Stimulated activated effector memory CD8-positive, alpha-beta T cell treated with anti-CD3 and anti-CD28 coated beads, Interleukin-12 subunit alpha, Interleukin-12 subunit beta, amount 100 ng/mL, for 72 hours (primary cell): ENCODE results near the gene ZFAND3.
"Not testable (repeated sequence)": the region's sequence is repeated elsewhere in the genome, so short reads cannot be mapped to it uniquely, and the experiment has no call there.

Experiments used
- ATAC-seq: fragments of 150-1000 bp; cut with Tn5 transposase; 2 replicates; pipeline ENCODE4 v1.10.0; 2021
- DNase-seq, 2 donors: peaks; one replicate each; pipeline ENCODE4 v3.0.0; 2021 to 2022; ENCODE audit warnings: low spot score in 2 of 2
- H3K27ac Mint-ChIP-seq: one replicate; pipeline ENCODE4 v1.8.0; 2022; ENCODE audit warnings: mild to moderate bottlenecking, mixed read lengths
- H3K36me3 Mint-ChIP-seq: one replicate; pipeline ENCODE4 v1.8.0; 2022; ENCODE audit warnings: mild to moderate bottlenecking, mixed read lengths
- H3K4me1 Mint-ChIP-seq: one replicate; pipeline ENCODE4 v1.8.0; 2022; ENCODE audit warnings: mixed read lengths
- H3K4me3 Mint-ChIP-seq: one replicate; pipeline ENCODE4 v1.8.0; 2022; ENCODE audit warnings: mild to moderate bottlenecking, mixed read lengths
- H3K9me3 Mint-ChIP-seq: one replicate; pipeline ENCODE4 v1.8.0; 2022; ENCODE audit warnings: mixed read lengths

Gene ZFAND3

DNA sequence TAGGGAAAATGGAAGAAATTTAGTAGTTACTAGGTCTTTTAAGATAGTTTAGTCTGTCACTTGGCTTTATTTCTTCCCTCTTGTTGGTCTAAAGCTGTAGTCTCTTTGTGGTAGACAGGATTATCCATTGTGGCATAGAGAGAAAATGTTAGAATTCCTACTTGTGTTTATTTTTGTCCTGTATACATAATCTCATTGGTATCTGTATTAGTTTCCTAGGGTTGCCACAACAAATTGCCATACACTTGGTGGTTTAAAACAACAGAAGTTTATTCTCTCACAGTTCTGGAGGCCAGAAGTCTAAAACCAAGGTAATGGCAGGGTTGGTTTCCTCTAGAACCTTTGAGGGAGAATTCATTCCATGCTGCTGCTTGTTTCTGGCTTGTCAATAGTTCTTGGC lies 119.4 kb downstream of the ZFAND3 start:
- Mint-ChIP-seq H3K4me3 (no peak overlapping the region), H3K36me3 (peaks cover 6% of the 10 kb centered on the region), H3K9me3 (no peaks in the 10 kb centered on the region), H3K4me1 (peaks cover 39% of the 10 kb centered on the region), H3K27ac (no peak overlapping the region)
- DNase-seq (no peak), ATAC-seq (no peak)

DNA sequence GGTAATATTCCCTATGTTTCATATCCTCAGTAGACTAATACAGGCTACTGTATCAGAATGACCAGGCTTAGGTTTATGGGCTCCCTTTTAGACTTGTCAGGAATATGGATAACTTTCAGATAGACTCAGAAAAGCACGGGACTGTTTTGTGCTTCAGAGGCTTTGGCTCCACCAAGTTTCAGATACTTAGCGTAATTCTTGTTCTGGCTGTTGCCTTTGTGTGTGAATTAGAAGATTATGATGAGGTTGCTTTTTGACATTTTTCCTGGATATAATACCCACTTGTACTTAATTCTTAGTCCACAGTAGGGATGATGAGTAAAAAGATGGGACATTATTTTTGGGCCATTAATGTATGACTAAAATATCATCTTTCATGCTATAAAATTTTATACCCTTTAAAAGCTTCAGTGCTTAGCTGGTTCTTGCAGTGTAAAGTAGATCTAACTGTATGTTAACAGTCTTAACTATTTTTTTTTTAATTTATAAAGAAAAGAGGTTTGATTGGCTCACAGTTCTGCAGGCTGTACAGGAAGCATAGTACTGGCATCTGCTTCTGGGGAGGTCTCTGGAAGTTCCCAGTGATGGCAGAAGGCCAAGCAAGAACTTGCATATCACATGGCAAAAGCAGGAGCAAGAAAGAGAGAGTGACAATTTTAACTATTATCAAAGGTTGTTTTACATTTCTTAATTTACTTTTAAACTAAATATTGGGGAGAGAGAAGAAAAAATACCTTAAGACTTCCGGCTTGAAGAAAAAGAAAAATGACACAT lies 120.7 kb downstream of the ZFAND3 start:
- ATAC-seq (no peak), DNase-seq (no peak)
- H3K36me3 Mint-ChIP-seq: no peaks in the 10 kb centered on the region
- no peaks in the 10 kb centered on the region for H3K9me3 Mint-ChIP-seq
- no peak overlapping the region for H3K4me3 Mint-ChIP-seq
- H3K4me1 Mint-ChIP-seq: peaks cover 46% of the 10 kb centered on the region
- H3K27ac Mint-ChIP-seq: no peak overlapping the region

DNA sequence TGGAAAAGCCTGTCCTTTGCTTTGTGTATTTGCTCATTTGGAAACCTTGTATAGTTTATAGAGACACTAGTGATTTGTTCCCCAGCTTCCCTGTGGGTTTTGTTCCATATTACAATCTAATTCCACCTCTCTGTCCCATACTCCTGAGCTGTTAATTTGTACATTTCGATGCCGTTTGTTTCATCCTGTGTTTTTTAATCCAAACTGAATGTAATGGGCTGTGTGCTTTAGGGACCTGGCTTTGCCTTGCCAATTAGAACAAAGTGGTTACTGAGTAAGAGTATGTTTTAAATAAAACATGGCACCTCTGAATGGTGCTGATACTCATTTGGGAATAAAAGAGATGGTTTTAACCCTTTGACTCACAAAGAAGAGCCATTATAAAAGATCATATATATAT lies 122.3 kb downstream of the ZFAND3 start:
- Mint-ChIP-seq H3K27ac (no peak overlapping the region), H3K9me3 (no peaks in the 10 kb centered on the region), H3K4me1 (peaks cover 45% of the 10 kb centered on the region), H3K4me3 (no peak overlapping the region), H3K36me3 (no peaks in the 10 kb centered on the region)
- DNase-seq (no peak), ATAC-seq (no peak)

DNA sequence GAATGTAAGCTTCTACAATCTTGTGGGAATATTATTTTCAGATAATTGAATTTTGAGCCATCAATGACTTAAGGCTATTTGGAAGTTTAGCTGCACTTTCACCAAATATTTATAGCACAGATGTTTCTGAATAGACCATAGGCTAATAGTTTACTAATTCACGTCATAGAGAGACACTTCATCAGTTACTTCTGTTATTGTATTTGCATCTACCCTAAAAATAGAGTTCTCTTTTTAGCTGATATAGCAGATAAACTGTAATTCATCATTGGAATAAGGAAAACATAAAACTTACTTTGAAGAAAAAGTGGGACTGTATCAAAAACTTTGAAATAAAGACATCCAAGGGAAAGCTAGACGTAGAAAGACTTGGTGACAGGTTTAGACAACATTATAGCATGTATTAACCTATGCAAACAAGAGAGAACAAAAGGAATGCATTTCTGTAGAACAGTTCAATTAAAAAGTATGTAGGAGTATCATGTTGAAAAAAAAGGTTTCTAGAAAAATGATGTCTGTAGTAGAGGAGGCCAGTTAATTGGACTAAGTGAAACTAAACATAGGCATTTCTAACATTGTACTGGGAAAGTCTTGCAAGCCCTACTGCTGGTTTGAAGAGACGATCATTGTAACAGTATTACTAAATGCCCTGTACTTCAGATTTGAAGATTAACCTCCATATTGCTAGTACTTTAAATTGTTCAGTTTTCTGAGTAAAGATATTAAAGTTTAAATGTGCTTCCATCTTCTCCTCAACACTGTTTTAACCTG lies 123.3 kb downstream of the ZFAND3 start:
- no peak for DNase-seq
- Mint-ChIP-seq H3K27ac (no peak overlapping the region), H3K36me3 (no peaks in the 10 kb centered on the region), H3K9me3 (no peaks in the 10 kb centered on the region), H3K4me1 (peaks cover 45% of the 10 kb centered on the region), H3K4me3 (no peak overlapping the region)
- no peak for ATAC-seq

- H3K4me1 Mint-ChIP-seq: peaks cover 44% of the 10 kb centered on the region
- H3K9me3 Mint-ChIP-seq: no peaks in the 10 kb centered on the region
- DNase-seq (no peak), ATAC-seq (no peak)
- H3K27ac Mint-ChIP-seq: no peak overlapping the region
- no peaks in the 10 kb centered on the region for H3K36me3 Mint-ChIP-seq
- no peak overlapping the region for H3K4me3 Mint-ChIP-seq
These were observed 124.0 kb downstream of the ZFAND3 start for GRCh38 chr6:37943436-37944058.

GRCh38 chr6:37946057-37946456 lies 126.5 kb downstream of the ZFAND3 start:
- H3K27ac Mint-ChIP-seq: no peak overlapping the region
- DNase-seq (no peak), ATAC-seq (no peak)
- peaks cover 60% of the 10 kb centered on the region for H3K4me1 Mint-ChIP-seq
- no peaks in the 10 kb centered on the region for H3K9me3 Mint-ChIP-seq
- H3K36me3 Mint-ChIP-seq: no peaks in the 10 kb centered on the region
- H3K4me3 Mint-ChIP-seq: no peak overlapping the region

GRCh38 chr6:37947468-37947867 lies 127.9 kb downstream of the ZFAND3 start:
- no peak for DNase-seq
- Mint-ChIP-seq H3K27ac (no peak overlapping the region), H3K4me3 (no peak overlapping the region), H3K36me3 (no peaks in the 10 kb centered on the region), H3K9me3 (no peaks in the 10 kb centered on the region), H3K4me1 (peaks cover 72% of the 10 kb centered on the region)
- ATAC-seq: no peak

GRCh38 chr6:37948584-37948983 lies 129.1 kb downstream of the ZFAND3 start:
- H3K4me3 Mint-ChIP-seq, H3K27ac Mint-ChIP-seq, H3K36me3 Mint-ChIP-seq, DNase-seq, ATAC-seq, H3K9me3 Mint-ChIP-seq: not testable (repeated sequence)
- H3K4me1 Mint-ChIP-seq: peaks cover 67% of the 10 kb centered on the region

DNA sequence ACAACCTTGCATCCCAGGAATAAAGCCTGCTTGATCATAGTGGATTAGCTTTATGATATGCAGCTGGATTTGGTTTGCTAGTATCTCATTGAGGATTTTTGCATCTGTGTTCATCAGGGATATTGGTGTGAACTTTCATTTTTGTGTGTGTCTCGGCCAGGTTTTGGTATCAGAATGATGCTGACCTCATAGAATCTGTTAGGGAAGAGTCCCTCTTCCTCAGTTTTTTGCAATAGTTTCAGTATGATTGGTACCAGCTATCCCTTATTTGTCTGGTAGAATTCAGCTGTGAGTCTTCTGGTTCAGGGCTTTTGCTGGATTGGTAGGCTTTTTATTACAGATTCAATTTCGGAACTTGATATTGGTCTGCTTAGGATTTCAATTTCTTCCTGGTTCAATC lies 132.5 kb downstream of the ZFAND3 start:
- DNase-seq: no peak
- H3K9me3 Mint-ChIP-seq: no peaks in the 10 kb centered on the region
- H3K4me1 Mint-ChIP-seq: peaks cover 47% of the 10 kb centered on the region
- H3K36me3 Mint-ChIP-seq: no peaks in the 10 kb centered on the region
- no peak overlapping the region for H3K27ac Mint-ChIP-seq
- no peak overlapping the region for H3K4me3 Mint-ChIP-seq
- no peak for ATAC-seq

DNA sequence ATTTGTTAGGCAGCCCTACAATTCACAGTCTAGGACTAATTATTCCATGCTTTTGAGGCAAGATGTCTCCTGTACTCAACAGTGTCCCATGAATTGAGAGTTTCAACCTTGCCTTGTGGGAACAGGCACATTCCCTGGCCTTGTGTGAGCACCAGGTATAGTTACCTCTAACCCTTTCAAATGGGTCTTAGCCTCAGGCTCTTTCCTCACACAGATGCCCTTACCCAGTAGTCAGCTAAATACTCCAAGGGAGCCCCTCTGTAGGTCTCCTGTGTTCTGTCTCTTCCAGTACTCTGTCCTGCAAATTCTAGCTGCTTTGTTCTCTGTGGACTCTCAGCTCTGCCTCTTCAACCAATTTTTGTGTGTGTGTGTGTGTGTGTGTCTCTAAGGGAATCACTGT lies 135.3 kb downstream of the ZFAND3 start:
- no peak for ATAC-seq
- DNase-seq: no peak
- Mint-ChIP-seq H3K4me1 (peaks cover 32% of the 10 kb centered on the region), H3K9me3 (no peaks in the 10 kb centered on the region), H3K27ac (no peak overlapping the region), H3K4me3 (no peak overlapping the region), H3K36me3 (no peaks in the 10 kb centered on the region)

DNA sequence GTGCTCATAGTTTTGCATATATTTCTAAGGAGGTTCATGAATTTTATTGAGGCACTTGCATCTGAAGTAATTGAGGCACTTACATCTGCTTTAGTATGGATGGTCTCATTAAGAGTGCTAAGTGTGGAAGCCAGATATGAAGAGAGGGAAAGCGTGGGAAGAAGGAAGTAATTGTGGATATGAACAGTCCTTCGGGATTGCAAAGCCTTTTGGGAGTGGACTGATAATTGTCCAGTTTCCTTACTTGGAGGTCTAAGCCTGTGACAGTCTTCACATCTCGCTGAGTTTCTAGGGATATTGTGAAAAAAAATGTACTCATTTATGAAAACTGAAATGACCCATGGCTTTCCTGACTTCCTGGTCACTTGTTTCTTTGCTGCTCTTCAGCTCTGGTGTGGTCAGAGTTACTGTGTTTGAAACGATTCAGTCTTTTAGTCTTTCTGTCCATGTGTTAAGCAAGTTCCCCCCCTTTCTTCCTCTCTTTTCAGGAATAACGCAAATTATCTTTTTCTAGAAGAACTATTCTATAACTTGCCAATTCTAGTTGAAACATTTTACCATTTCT lies 137.3 kb downstream of the ZFAND3 start:
- Mint-ChIP-seq H3K4me3 (no peak overlapping the region), H3K36me3 (no peaks in the 10 kb centered on the region), H3K27ac (no peak overlapping the region)

DNA sequence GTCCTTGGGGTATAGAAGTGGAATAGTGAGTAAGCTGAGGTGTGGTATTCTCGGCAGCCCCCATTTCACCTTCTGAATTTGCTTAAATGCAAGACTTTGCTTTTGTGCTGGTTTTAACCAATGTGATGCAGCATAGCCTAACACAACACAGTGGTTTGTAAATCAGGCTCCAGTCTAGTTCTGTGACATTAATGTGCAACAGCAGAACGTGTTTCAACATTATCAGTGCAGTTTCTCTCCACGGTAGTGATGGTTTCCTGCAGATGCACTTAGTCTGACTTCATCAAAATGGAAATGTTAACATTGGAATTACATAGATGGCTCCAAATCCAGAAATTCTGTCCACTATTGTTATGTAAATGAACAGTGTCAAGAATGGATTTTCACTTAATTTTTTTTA lies 139.5 kb downstream of the ZFAND3 start:
- no peak overlapping the region for H3K27ac Mint-ChIP-seq
- no peak overlapping the region for H3K4me3 Mint-ChIP-seq
- peaks cover 30% of the 10 kb centered on the region for H3K4me1 Mint-ChIP-seq
- no peak for ATAC-seq
- H3K9me3 Mint-ChIP-seq: peaks cover 4% of the 10 kb centered on the region
- no peaks in the 10 kb centered on the region for H3K36me3 Mint-ChIP-seq
- no peak for DNase-seq

More for the DNA sequence above, 137.3 kb downstream of the ZFAND3 start:
- DNase-seq (no peak), ATAC-seq (no peak)
- no peaks in the 10 kb centered on the region for H3K9me3 Mint-ChIP-seq
- H3K4me1 Mint-ChIP-seq: peaks cover 24% of the 10 kb centered on the region

DNA sequence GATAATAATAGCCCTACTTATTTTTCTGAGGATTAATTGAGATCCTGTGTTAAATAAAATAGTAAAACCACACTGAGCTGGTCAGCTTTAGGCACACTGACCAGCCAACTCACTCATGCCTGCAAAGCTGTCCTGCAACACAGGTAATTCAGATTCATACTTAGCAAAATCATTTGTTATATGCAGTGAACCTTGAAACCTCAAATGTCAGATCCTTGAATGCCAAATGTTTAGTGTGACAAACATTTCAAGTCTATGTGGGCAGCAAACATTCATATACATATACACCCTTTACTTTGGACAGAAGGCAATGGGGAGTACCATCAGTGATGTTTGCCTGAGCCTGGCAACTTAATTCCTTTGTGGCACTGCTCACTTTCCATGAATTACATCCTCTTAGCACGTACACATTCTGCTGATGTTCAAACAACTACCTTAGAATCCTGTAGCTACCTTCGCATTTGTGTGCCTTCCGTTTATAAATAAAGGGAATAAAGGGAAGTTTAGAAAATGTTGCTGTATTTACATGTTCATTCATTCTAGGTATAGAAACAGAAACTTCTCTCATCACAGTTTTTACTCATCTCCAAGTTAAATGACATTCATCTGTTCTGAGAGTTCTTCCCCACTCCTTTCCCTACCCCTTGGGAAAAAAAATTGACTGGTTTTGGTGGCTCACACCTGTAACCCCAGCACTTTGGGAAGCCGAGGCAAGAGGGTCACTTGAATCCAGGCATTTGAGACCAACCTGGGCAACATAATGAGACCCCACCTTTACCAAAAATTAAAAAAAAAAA lies 140.8 kb downstream of the ZFAND3 start:
- peaks cover 4% of the 10 kb centered on the region for H3K9me3 Mint-ChIP-seq
- no peaks in the 10 kb centered on the region for H3K36me3 Mint-ChIP-seq
- H3K4me1 Mint-ChIP-seq: peaks cover 37% of the 10 kb centered on the region
- no peak for DNase-seq
- no peak for ATAC-seq
- no peak overlapping the region for H3K27ac Mint-ChIP-seq
- no peak overlapping the region for H3K4me3 Mint-ChIP-seq

- ATAC-seq, H3K36me3 Mint-ChIP-seq, H3K4me3 Mint-ChIP-seq, H3K9me3 Mint-ChIP-seq, DNase-seq, H3K27ac Mint-ChIP-seq: not testable (repeated sequence)
- H3K4me1 Mint-ChIP-seq: peaks cover 53% of the 10 kb centered on the region
These were observed 143.1 kb downstream of the ZFAND3 start for GRCh38 chr6:37962481-37963080.
